ENCODE data around the gene SPRYD4. TPM values are rescaled to one million over a fixed set of nuclear protein-coding genes. Genes with fewer than 3 reads are reported as not detected.
A peak's percentile ranks its signal among the peaks of the same experiment; 100 is the strongest.

SPRYD4 gene
- total and polyA plus RNA-seq, 9 of the 15 experiments (the other 6 are each of a cell fraction or from before 2014, with no cell fraction given), result 1.8 to 4.7 (median 2.8) TPM

DNA sequence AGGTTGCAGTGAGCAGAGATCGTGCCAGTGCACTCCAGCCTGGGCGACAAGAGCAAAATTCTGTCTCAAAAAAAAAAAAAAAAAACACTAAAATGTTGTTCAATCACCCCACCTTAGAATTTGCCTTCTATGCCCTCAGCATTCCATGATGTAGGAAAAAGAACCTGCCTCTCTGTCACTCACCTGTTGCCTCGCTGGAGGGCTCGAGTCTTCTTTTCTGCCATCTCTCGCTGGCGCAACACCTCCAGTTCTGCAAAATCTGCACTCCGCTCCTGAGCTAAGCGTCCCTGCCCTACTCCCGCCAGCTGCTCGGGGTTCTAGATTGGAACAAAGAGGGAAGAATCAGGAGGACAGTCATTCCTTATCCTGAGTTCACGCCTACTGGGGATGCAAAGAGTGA is 37.1 kb upstream of the SPRYD4 start:
- peaks cover 11% of the 10 kb centered on the region; the same call in 2 of the 3 replicates for H3K79me2 ChIP-seq (ENCODE audit: control insufficient read depth, insufficient read depth, low read length)
- ATAC-seq (no peak), DNase-seq (ENCODE audit: extremely low read depth in 1 of 4, low spot score in 3 of 4) (no peak), FAIRE-seq (no peak)
- H3K36me3 ChIP-seq (ENCODE audit: control insufficient read depth, insufficient read depth, low read length), result peaks cover 62% of the 10 kb centered on the region
- 0 out of 4 replicates have a peak overlapping the region, but pooled peaks of 1 of the 2 experiments have one; percentile 35 for H3K9ac ChIP-seq (ENCODE audit: insufficient read depth in 1 of 2, low read depth in 2 of 2, low read length in 2 of 2)
- no peak overlapping the region for H3K4me2 ChIP-seq (ENCODE audit: insufficient read depth, low read length)
- CTCF ChIA-PET (ENCODE audit: low intra/inter-chr PET ratio), result no interaction called here
- TF ChIP-seq, protein P1, sequence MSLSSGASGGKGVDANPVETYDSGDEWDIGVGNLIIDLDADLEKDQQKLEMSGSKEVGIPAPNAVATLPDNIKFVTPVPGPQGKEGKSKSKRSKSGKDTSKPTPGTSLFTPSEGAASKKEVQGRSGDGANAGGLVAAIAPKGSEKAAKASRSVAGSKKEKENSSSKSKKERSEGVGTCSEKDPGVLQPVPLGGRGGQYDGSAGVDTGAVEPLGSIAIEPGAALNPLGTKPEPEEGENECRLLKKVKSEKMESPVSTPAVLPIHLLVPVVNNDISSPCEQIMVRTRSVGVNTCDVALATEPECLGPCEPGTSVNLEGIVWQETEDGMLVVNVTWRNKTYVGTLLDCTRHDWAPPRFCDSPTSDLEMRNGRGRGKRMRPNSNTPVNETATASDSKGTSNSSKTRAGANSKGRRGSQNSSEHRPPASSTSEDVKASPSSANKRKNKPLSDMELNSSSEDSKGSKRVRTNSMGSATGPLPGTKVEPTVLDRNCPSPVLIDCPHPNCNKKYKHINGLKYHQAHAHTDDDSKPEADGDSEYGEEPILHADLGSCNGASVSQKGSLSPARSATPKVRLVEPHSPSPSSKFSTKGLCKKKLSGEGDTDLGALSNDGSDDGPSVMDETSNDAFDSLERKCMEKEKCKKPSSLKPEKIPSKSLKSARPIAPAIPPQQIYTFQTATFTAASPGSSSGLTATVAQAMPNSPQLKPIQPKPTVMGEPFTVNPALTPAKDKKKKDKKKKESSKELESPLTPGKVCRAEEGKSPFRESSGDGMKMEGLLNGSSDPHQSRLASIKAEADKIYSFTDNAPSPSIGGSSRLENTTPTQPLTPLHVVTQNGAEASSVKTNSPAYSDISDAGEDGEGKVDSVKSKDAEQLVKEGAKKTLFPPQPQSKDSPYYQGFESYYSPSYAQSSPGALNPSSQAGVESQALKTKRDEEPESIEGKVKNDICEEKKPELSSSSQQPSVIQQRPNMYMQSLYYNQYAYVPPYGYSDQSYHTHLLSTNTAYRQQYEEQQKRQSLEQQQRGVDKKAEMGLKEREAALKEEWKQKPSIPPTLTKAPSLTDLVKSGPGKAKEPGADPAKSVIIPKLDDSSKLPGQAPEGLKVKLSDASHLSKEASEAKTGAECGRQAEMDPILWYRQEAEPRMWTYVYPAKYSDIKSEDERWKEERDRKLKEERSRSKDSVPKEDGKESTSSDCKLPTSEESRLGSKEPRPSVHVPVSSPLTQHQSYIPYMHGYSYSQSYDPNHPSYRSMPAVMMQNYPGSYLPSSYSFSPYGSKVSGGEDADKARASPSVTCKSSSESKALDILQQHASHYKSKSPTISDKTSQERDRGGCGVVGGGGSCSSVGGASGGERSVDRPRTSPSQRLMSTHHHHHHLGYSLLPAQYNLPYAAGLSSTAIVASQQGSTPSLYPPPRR (CRISPR knock-in tag; IDR thresholded peaks at IDR 0.05; ENCODE audit: borderline replicate concordance), result no peak
- TF ChIP-seq ILF3 (IDR thresholded peaks at IDR 0.05; ENCODE audit: borderline replicate concordance), result no peak
- POLR2A ChIA-PET, result no interaction called here
- 96% methylated on average over 9 of the region's 11 CpGs for WGBS (ENCODE audit: insufficient coverage, low coverage, missing lambda C conversion rate)
- no TSS peak for BruUV-seq (replicated peaks)
- H2AFZ ChIP-seq (ENCODE audit: low read depth, low read length), result no peak overlapping the region
- no peaks in the 10 kb centered on the region; a peak in 2 of 5 replicates for H3K4me1 ChIP-seq (replicated peaks in 1 of 2; ENCODE audit: control insufficient read depth in 2 of 2, insufficient read depth in 2 of 2, low read length in 2 of 2)
- H3K27me3 ChIP-seq (ENCODE audit: control insufficient read depth in 2 of 2, insufficient read depth in 2 of 2, low read length in 2 of 2), result no peaks in the 10 kb centered on the region
- intact Hi-C loops (cut with micrococcal nuclease), result no loop called here
- no peak overlapping the region for H3K27ac ChIP-seq (ENCODE audit: extremely low read depth, low read depth, low read length)
- in situ Hi-C loops (cut with MboI), result no loop called here
- H3K4me3 ChIP-seq, result no peak overlapping the region
- no peaks in the 10 kb centered on the region for H4K20me1 ChIP-seq (replicated peaks; ENCODE audit: control insufficient read depth, insufficient read depth, low read length)
- H3K9me1 ChIP-seq (ENCODE audit: control insufficient read depth, insufficient read depth, low read length), result no peaks in the 10 kb centered on the region
- no peaks in the 10 kb centered on the region for H3K9me3 ChIP-seq (replicated peaks; ENCODE audit: control insufficient read depth, insufficient read depth, low read depth, low read length)

Measured in K562 (cell line).